ENCODE data around the gene MTHFR.

- TF ChIP-seq CEBPB (IDR thresholded peaks at IDR 0.05) (no peak), MAX (IDR thresholded peaks at IDR 0.05) (no peak), REST (IDR thresholded peaks at IDR 0.05; ENCODE audit: low read depth) (no peak), CREB1 (IDR thresholded peaks at IDR 0.05; ENCODE audit: low read depth) (no peak), RAD21 (IDR thresholded peaks at IDR 0.05; ENCODE audit: low read depth) (no peak), EGR1 (IDR thresholded peaks at IDR 0.05) (no peak)
These were observed 1.4 kb upstream of the MTHFR start for GRCh38 chr1:11807133-11807532.
